OCI-LY3 (cell line): Measurements from ENCODE around the gene MEN1.

Experiments
- H2AFZ ChIP-seq: fragments of 200-600, 300-600 bp; shearing (Covaris generic); 2 replicates; pipeline ENCODE4 v1.6.0; 2014; ENCODE audit warnings: antibody characterized with exemption, low read depth, low read length
- H3K27ac ChIP-seq: fragments of 200-600, 300-600 bp; sonication (generic); 2 replicates; pipeline ENCODE4 v1.5.1; 2014; ENCODE audit warnings: mild to moderate bottlenecking, low read length, moderate library complexity, mixed read lengths
- H3K27me3 ChIP-seq: fragments of 200-600, 300-600 bp; sonication (generic); 2 replicates; pipeline ENCODE4 v1.6.1; 2014; ENCODE audit warnings: low read depth, low read length, mixed read lengths
- H3K36me3 ChIP-seq: fragments of 200-600, 300-600 bp; sonication (generic); replicated peaks from 2 replicates; pipeline ENCODE3; 2014; ENCODE audit warnings: low read depth, low read length, mixed read lengths
- H3K4me1 ChIP-seq: fragments of 300-600, 200-600 bp; sonication (generic); 2 replicates; pipeline ENCODE4 v1.6.1; 2014; ENCODE audit warnings: low read length, mixed read lengths
- H3K4me2 ChIP-seq: fragments of 200-600, 300-600 bp; sonication (generic); 2 replicates; pipeline ENCODE4 v1.6.1; 2014; ENCODE audit warnings: low read length, mixed read lengths
- H3K4me3 ChIP-seq: fragments of 300-600, 200-600 bp; sonication (generic); 2 replicates; pipeline ENCODE4 v1.5.1; 2014; ENCODE audit warnings: antibody characterized with exemption, mild to moderate bottlenecking, low read length, moderate library complexity
- H3K79me2 ChIP-seq: fragments of 300-600, 200-600 bp; shearing (Covaris generic); 2 replicates; pipeline ENCODE4 v1.6.1; 2014; ENCODE audit warnings: mild to moderate bottlenecking, low read length, mixed read lengths
- H3K9ac ChIP-seq: fragments of 300-600, 200-600 bp; shearing (Covaris generic); 2 replicates; pipeline ENCODE4 v1.6.0; 2014; ENCODE audit warnings: mild to moderate bottlenecking, low read length, moderate library complexity
- H3K9me3 ChIP-seq: fragments of 200-600, 300-600 bp; shearing (Covaris generic); 2 replicates; pipeline ENCODE4 v1.6.1; 2014; ENCODE audit warnings: low read length, mixed read lengths; ENCODE audit not compliant: insufficient read depth
- H4K20me1 ChIP-seq: fragments of 200-600, 300-600 bp; sonication (generic); 2 replicates; pipeline ENCODE4 v1.6.1; 2016; ENCODE audit warnings: low read length, mixed read lengths; ENCODE audit not compliant: insufficient read depth
- CTCF ChIP-seq: fragments of 200-600, 300-600 bp; sonication (generic); IDR thresholded peaks from 2 replicates; pipeline ENCODE4 v1.5.1; 2014; ENCODE audit warnings: antibody characterized with exemption, low read length, low read depth
- EZH2phosphoT487 ChIP-seq: fragments of 200-600 bp; shearing (Covaris generic); IDR thresholded peaks from 2 replicates; pipeline ENCODE4 v1.6.1; 2018; ENCODE audit warnings: antibody characterized with exemption, mixed run types, low read depth

Gene MEN1

GRCh38 chr11:64762674-64763525, 47.5 kb downstream of the MEN1 start:
- Histone ChIP-seq H3K79me2 (peaks cover 19% of the 10 kb centered on the region), H3K4me1 (no peaks in the 10 kb centered on the region), H3K9ac (no peak overlapping the region), H3K9me3 (no peaks in the 10 kb centered on the region), H4K20me1 (peaks cover 56% of the 10 kb centered on the region), H3K27me3 (no peaks in the 10 kb centered on the region), H3K4me2 (no peak overlapping the region), H3K27ac (0 out of 2 replicates have a peak overlapping the region, but pooled peaks have one; percentile 13), H2AFZ (no peak overlapping the region), H3K36me3 (peaks cover 48% of the 10 kb centered on the region), H3K4me3 (no peak overlapping the region)
- TF ChIP-seq CTCF (no peak), EZH2phosphoT487 (no peak)

DNA sequence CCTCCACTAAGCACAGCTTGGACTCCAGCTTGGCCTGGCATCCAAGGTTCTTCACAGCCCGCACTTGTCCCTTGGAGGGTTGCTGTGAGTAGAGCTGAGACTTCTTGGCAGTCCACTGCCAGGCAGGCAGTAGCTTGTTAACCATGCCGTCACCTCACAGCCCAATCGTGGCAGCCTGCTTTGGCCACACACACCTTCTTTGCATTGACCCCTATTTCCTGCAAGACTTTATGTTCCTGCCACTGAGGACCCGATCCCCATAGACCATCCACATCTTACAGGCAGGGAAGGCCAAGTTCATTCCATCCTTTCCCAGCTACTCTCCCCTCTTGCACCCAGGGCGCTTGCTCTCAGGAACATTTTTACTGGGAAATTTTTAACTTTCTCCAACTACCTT, 48.1 kb downstream of the MEN1 start:
- no peak overlapping the region for H3K9ac ChIP-seq
- no peaks in the 10 kb centered on the region for H3K4me1 ChIP-seq
- H3K4me3 ChIP-seq, result no peak overlapping the region
- H3K79me2 ChIP-seq, result peaks cover 13% of the 10 kb centered on the region
- H4K20me1 ChIP-seq, result peaks cover 50% of the 10 kb centered on the region
- no peaks in the 10 kb centered on the region for H3K9me3 ChIP-seq
- TF ChIP-seq EZH2phosphoT487, result no peak
- TF ChIP-seq CTCF, result no peak
- H3K27me3 ChIP-seq, result no peaks in the 10 kb centered on the region
- H3K36me3 ChIP-seq, result peaks cover 42% of the 10 kb centered on the region
- H2AFZ ChIP-seq, result no peak overlapping the region
- H3K27ac ChIP-seq, result peak overlapping the region; percentile 6; the same call in 1 of the 2 replicates
- no peak overlapping the region for H3K4me2 ChIP-seq

GRCh38 chr11:64760759-64761420, 49.5 kb downstream of the MEN1 start:
- Histone ChIP-seq H3K27me3 (no peaks in the 10 kb centered on the region), H3K9me3 (no peaks in the 10 kb centered on the region), H3K9ac (no peak overlapping the region), H3K4me3 (no peak overlapping the region), H3K79me2 (peaks cover 4% of the 10 kb centered on the region; the same call in 1 of the 2 replicates), H3K4me1 (no peaks in the 10 kb centered on the region), H3K27ac (no peak overlapping the region; the same call in 1 of the 2 replicates), H3K36me3 (peaks cover 33% of the 10 kb centered on the region), H3K4me2 (no peak overlapping the region), H2AFZ (no peak overlapping the region), H4K20me1 (peaks cover 41% of the 10 kb centered on the region)
- no peak for TF ChIP-seq CTCF
- no peak for TF ChIP-seq EZH2phosphoT487
